Cardiac fibroblast (primary cell): ENCODE results near the gene TTC28.

Experiments
- DNase-seq, 2 donors: peaks; one replicate each; pipeline versions ENCODE4 v3.0.0 to v3.0.0-alpha.2; 2010; ENCODE audit warnings: low read depth in 2 of 2
- H3K4me3 ChIP-seq, 2 donors: replicated peaks in 1 of 2; 1 replicate in 1 of 2; 2 replicates in 1 of 2; pipeline ENCODE4 v1.5.1; 2011; ENCODE audit warnings: low read depth in 2 of 2, low read length in 2 of 2, mild to moderate bottlenecking in 2 of 2, moderate library complexity in 1 of 2
- TF ChIP-seq, protein P1 (sequence below): IDR thresholded peaks from one replicate; pipeline ENCODE4 v1.5.1; 2011; ENCODE audit warnings: low read depth, mild to moderate bottlenecking, low read length, inconsistent platforms

Gene TTC28

GRCh38 chr22:27984001-27984695 lies 695.5 kb downstream of the TTC28 start:
- TF ChIP-seq, protein P1, sequence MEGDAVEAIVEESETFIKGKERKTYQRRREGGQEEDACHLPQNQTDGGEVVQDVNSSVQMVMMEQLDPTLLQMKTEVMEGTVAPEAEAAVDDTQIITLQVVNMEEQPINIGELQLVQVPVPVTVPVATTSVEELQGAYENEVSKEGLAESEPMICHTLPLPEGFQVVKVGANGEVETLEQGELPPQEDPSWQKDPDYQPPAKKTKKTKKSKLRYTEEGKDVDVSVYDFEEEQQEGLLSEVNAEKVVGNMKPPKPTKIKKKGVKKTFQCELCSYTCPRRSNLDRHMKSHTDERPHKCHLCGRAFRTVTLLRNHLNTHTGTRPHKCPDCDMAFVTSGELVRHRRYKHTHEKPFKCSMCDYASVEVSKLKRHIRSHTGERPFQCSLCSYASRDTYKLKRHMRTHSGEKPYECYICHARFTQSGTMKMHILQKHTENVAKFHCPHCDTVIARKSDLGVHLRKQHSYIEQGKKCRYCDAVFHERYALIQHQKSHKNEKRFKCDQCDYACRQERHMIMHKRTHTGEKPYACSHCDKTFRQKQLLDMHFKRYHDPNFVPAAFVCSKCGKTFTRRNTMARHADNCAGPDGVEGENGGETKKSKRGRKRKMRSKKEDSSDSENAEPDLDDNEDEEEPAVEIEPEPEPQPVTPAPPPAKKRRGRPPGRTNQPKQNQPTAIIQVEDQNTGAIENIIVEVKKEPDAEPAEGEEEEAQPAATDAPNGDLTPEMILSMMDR: no peak
- no peak for DNase-seq
- no peak overlapping the region for H3K4me3 ChIP-seq

- DNase-seq: no peak
- H3K4me3 ChIP-seq: no peak overlapping the region
- TF ChIP-seq, protein P1: no peak
Measured at GRCh38 chr22:27983361-27983791, 696.3 kb downstream of the TTC28 start.

DNA sequence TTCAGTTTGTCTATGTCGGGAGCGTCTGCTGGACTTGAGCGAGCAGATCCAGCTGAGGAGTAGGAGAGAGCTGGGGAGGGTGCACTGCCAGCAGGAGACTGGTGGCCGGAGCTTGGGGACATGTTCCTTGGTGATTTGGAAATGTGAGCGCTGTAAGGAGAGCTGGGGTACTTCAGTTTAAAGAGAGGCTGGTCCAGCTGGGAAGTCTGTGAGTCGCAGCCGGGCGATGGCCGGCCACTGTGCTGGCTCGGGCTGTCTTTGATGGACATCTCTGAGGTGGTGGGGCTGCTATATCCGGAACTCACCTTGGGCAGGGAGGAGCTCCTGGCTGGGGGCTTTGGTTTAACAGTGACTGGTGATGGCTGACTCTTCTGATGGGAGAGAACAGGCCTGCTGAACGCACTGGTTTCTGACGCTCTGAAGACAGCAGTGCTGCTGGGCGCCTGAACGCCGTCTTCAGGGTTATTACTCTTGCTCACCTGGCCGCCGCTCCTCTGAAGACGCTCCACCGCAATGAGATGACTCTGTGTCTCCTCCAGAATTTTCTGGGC lies 696.9 kb downstream of the TTC28 start:
- DNase-seq: no peak
- TF ChIP-seq, protein P1: no peak
- no peak overlapping the region for H3K4me3 ChIP-seq

DNA sequence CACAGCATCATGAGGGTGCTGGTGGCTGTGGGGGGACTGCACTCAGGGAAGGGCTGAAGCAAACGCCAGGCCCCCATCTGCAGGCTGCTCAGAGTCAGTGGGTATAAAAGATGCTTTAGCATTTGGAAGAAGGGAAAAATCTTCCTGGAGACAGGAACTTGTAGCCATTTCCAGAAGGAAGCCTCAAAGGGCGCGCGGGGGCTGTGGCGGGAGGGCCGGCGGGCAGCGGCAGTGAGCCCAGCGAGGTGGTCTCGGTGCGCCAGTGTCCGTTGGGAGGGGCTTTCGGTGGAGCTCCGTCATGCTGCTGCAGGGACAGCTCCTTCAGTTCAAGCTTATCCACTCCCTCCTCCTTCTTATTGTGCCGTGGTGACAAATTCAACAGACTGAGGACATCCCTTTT lies 697.5 kb downstream of the TTC28 start:
- DNase-seq: no peak
- TF ChIP-seq, protein P1: no peak
- H3K4me3 ChIP-seq: no peak overlapping the region

GRCh38 chr22:27980424-27981148 lies 699.1 kb downstream of the TTC28 start:
- no peak for DNase-seq
- TF ChIP-seq, protein P1: no peak
- H3K4me3 ChIP-seq: no peak overlapping the region

- DNase-seq: no peak
- TF ChIP-seq, protein P1: no peak
- no peak overlapping the region for H3K4me3 ChIP-seq
Measured at GRCh38 chr22:27978802-27979201, 700.8 kb downstream of the TTC28 start.
